EH (cell line): ENCODE results near the gene CSNK2B.

Experiments
- DNase-seq: peaks from one replicate; pipeline ENCODE4 v3.0.0-alpha.2; 2015; ENCODE audit warnings: low read depth

The CSNK2B gene

GRCh38 chr6:31665501-31666336, at the start of gene CSNK2B:
Gene CSNK2B, plus strand, starts transcription at chr6:31666080. Its CDS starts 752 bp downstream, at chr6:31666832.
- peak; percentile 98 for DNase-seq

GRCh38 chr6:31617010-31617409, 48.9 kb upstream of the CSNK2B start:
- no peak for DNase-seq

- peak; percentile 100 for DNase-seq
These were observed 45.9 kb upstream of the CSNK2B start for GRCh38 chr6:31619805-31620585.

DNA sequence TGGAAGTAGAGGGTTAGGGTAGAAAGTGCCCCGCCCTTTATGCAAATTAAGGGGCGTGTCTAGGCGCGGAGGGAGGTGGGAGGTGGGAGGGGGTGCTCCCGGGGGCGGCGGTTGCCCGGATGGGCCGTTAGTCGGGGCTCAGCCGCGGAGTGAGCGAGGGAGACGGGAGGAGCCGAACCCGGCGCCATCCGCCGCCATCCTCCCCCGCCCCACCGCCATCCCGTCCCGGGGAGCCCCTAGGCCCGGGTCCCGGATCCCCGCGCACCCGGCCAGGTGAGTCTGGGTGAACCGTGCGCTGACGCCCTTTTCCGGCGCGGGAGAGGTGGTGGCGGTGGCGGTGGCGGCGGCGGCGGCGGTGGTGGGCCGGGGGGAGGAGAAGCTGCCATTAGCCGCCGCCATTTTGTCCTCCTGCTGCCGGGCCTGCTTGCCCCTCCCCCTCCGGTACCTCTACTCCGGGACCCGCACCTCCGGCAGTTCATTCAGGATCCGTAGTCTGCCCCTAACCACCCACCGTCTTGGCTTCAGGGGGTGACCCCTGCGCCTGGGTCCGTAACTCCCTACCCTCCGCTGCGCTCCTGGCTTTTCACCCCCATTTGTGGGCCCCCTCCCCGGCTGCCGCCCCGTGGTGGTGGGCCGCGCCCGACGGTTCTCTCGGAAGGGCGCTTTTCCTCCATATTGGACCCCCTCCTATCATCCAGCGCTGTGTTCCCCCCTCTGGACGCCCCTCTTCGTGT, 45.1 kb upstream of the CSNK2B start, which contains the start of gene PRRC2A:
Gene PRRC2A, plus strand, starts transcription at position 130 of the 734 bp plus-strand sequence. CDS start 2,075 bp downstream, outside the sequence.
- DNase-seq, result no peak

- no peak for DNase-seq
These were observed 44.5 kb upstream of the CSNK2B start for GRCh38 chr6:31621320-31621939.

GRCh38 chr6:31621991-31622390, 43.9 kb upstream of the CSNK2B start:
- DNase-seq, result peak; percentile 75

GRCh38 chr6:31622684-31623091, 43.2 kb upstream of the CSNK2B start:
- DNase-seq, result no peak

- DNase-seq, result no peak
These were observed 41.8 kb upstream of the CSNK2B start for GRCh38 chr6:31624070-31624469.

DNA sequence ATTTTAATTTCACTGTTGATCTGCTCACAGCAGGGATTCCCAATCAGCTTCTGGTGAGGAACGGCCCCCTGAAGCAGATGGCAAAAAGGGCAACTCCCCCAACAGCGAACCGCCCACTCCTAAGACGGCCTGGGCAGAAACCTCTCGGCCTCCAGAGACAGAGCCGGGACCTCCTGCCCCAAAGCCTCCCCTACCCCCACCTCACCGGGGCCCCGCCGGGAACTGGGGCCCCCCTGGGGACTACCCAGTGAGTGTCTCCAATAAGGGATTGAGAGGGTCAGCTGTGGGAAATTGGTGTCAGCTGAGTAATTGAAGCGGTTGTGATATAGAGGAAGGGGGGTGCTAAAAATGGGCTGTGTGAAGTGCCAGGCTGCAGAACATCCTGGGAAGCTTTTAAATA, 38.9 kb upstream of the CSNK2B start:
- no peak for DNase-seq

DNA sequence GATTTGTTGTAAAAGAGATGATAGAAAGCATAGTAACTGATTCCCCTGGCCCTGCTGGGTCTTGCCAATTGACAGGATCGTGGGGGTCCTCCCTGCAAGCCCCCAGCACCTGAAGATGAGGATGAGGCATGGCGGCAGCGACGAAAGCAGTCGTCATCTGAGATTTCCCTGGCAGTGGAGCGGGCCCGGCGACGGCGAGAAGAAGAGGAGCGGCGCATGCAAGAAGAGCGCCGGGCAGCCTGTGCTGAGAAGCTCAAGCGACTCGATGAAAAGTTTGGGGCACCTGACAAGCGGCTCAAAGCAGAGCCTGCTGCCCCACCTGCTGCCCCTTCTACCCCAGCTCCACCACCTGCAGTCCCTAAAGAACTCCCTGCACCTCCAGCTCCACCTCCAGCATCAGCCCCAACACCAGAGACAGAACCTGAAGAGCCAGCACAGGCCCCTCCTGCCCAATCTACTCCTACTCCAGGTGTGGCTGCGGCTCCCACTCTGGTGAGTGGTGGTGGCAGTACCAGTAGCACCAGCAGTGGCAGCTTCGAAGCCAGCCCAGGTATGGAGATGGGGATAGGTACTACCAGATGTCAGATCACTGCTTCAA, 38.1 kb upstream of the CSNK2B start:
- DNase-seq, result no peak

DNA sequence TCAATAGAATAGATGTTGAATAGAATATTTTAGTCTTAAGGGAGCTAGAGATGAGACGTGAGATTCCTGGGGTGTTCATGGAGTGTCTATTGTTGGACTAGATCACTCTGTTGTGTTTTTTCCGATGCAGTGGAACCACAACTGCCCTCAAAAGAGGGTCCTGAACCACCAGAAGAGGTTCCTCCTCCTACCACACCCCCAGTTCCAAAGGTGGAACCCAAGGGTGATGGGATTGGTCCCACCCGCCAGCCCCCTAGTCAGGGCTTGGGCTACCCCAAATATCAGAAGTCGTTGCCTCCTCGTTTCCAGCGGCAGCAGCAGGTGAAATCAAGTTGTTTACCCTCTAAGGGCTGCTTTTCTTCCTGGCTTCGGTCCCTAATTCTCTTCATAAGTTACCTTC, 36.9 kb upstream of the CSNK2B start:
- DNase-seq, result no peak

- no peak for DNase-seq
These were observed 35.5 kb upstream of the CSNK2B start for GRCh38 chr6:31630177-31630934.

DNA sequence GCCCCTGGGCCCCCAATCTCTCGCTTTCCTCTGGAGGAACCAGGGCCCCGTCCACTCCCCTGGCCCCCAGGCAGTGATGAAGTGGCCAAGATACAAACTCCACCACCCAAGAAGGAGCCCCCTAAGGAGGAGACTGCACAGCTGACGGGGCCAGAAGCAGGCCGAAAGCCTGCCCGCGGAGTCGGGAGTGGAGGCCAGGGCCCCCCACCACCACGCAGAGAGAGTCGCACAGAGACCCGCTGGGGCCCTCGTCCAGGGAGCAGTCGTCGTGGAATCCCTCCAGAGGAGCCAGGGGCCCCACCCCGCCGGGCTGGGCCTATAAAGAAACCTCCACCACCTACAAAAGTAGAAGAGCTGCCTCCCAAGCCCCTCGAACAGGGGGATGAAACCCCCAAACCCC, 34.7 kb upstream of the CSNK2B start:
- no peak for DNase-seq

GRCh38 chr6:31631681-31632278, 34.1 kb upstream of the CSNK2B start:
- DNase-seq, result no peak

- DNase-seq, result no peak
These were observed 33.5 kb upstream of the CSNK2B start for GRCh38 chr6:31632279-31632946.

DNA sequence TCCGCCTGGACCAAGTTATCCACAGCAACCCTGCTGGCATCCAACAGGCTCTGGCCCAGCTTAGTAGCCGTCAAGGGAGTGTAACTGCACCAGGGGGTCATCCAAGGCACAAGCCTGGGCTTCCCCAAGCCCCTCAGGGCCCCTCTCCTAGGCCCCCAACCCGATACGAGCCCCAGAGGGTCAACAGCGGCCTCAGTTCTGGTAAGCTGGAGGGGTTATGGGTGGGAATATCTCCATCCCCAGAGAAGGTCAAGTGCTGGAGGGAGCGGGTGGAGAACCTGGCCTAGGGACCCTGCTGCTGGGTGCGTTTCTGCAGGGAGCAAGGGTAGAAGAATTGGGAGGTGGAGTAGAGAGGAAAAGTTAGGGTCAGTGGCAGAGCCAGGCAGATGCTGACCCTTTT, 32.4 kb upstream of the CSNK2B start:
- DNase-seq, result no peak

- peak; percentile 50 for DNase-seq
These were observed 31.7 kb upstream of the CSNK2B start for GRCh38 chr6:31634131-31634530.

GRCh38 chr6:31634969-31635575, 30.8 kb upstream of the CSNK2B start:
- DNase-seq, result no peak
